ENCODE results near the gene NODAL.

The NODAL gene

GRCh38 chr10:70457759-70458305, 16.4 kb upstream of the NODAL start:
- TF ChIP-seq TCF12 (IDR thresholded peaks at IDR 0.05; ENCODE audit: low read depth) (no peak), YY1 (IDR thresholded peaks at IDR 0.05; ENCODE audit: low read depth) (no peak), CEBPB (IDR thresholded peaks at IDR 0.05) (no peak), MAX (IDR thresholded peaks at IDR 0.05) (no peak), CREB1 (IDR thresholded peaks at IDR 0.05; ENCODE audit: low read depth) (no peak), TEAD4 (IDR thresholded peaks at IDR 0.05) (no peak), REST (IDR thresholded peaks at IDR 0.05; ENCODE audit: low read depth) (no peak), EP300 (IDR thresholded peaks at IDR 0.05; ENCODE audit: borderline replicate concordance) (no peak), USF1 (IDR thresholded peaks at IDR 0.05) (no peak), ZBTB7A (IDR thresholded peaks at IDR 0.05; ENCODE audit: low read depth) (no peak), NFIC (IDR thresholded peaks at IDR 0.05) (no peak)

- TF ChIP-seq CEBPB (IDR thresholded peaks at IDR 0.05), result no peak
- no peak for TF ChIP-seq MAX (IDR thresholded peaks at IDR 0.05)
- no peak for TF ChIP-seq YY1 (IDR thresholded peaks at IDR 0.05; ENCODE audit: low read depth)
- TF ChIP-seq REST (IDR thresholded peaks at IDR 0.05; ENCODE audit: low read depth), result no peak
- no peak for TF ChIP-seq ZBTB7A (IDR thresholded peaks at IDR 0.05; ENCODE audit: low read depth)
- TF ChIP-seq TCF12 (IDR thresholded peaks at IDR 0.05; ENCODE audit: low read depth), result no peak
- no peak for TF ChIP-seq USF1 (IDR thresholded peaks at IDR 0.05)
- no peak for TF ChIP-seq RAD21 (IDR thresholded peaks at IDR 0.05; ENCODE audit: low read depth)
- no peak for TF ChIP-seq EGR1 (IDR thresholded peaks at IDR 0.05)
- TF ChIP-seq EP300 (IDR thresholded peaks at IDR 0.05; ENCODE audit: borderline replicate concordance), result no peak
Observed at GRCh38 chr10:70456164-70456563, 14.7 kb upstream of the NODAL start.

- no peak for TF ChIP-seq USF1 (IDR thresholded peaks at IDR 0.05)
- no peak for TF ChIP-seq EGR1 (IDR thresholded peaks at IDR 0.05)
- TF ChIP-seq MAX (IDR thresholded peaks at IDR 0.05), result no peak
- TF ChIP-seq REST (IDR thresholded peaks at IDR 0.05; ENCODE audit: low read depth), result no peak
- TF ChIP-seq EP300 (IDR thresholded peaks at IDR 0.05; ENCODE audit: borderline replicate concordance), result no peak
- no peak for TF ChIP-seq CEBPB (IDR thresholded peaks at IDR 0.05)
- no peak for TF ChIP-seq RAD21 (IDR thresholded peaks at IDR 0.05; ENCODE audit: low read depth)
- TF ChIP-seq TAF1 (IDR thresholded peaks at IDR 0.05; ENCODE audit: low read depth), result no peak
- TF ChIP-seq ZBTB7A (IDR thresholded peaks at IDR 0.05; ENCODE audit: low read depth), result no peak
- no peak for TF ChIP-seq NFIC (IDR thresholded peaks at IDR 0.05)
- no peak for TF ChIP-seq YY1 (IDR thresholded peaks at IDR 0.05; ENCODE audit: low read depth)
- TF ChIP-seq FOXM1 (IDR thresholded peaks at IDR 0.05; ENCODE audit: borderline replicate concordance, low read depth), result no peak
- no peak for TF ChIP-seq TEAD4 (IDR thresholded peaks at IDR 0.05)
- TF ChIP-seq TCF12 (IDR thresholded peaks at IDR 0.05; ENCODE audit: low read depth), result no peak
- no peak for TF ChIP-seq CREB1 (IDR thresholded peaks at IDR 0.05; ENCODE audit: low read depth)
Observed at GRCh38 chr10:70455213-70455630, 13.7 kb upstream of the NODAL start.

- TF ChIP-seq EGR1 (IDR thresholded peaks at IDR 0.05), result no peak
- TF ChIP-seq TCF12 (IDR thresholded peaks at IDR 0.05; ENCODE audit: low read depth), result no peak
- TF ChIP-seq NFIC (IDR thresholded peaks at IDR 0.05), result no peak
- TF ChIP-seq RAD21 (IDR thresholded peaks at IDR 0.05; ENCODE audit: low read depth), result no peak
- TF ChIP-seq CEBPB (IDR thresholded peaks at IDR 0.05), result no peak
- TF ChIP-seq ZBTB7A (IDR thresholded peaks at IDR 0.05; ENCODE audit: low read depth), result no peak
- TF ChIP-seq REST (IDR thresholded peaks at IDR 0.05; ENCODE audit: low read depth), result no peak
- no peak for TF ChIP-seq YY1 (IDR thresholded peaks at IDR 0.05; ENCODE audit: low read depth)
- no peak for TF ChIP-seq CREB1 (IDR thresholded peaks at IDR 0.05; ENCODE audit: low read depth)
- no peak for TF ChIP-seq MAX (IDR thresholded peaks at IDR 0.05)
- TF ChIP-seq EP300 (IDR thresholded peaks at IDR 0.05; ENCODE audit: borderline replicate concordance), result no peak
- no peak for TF ChIP-seq FOXM1 (IDR thresholded peaks at IDR 0.05; ENCODE audit: borderline replicate concordance, low read depth)
- no peak for TF ChIP-seq USF1 (IDR thresholded peaks at IDR 0.05)
- TF ChIP-seq TEAD4 (IDR thresholded peaks at IDR 0.05), result no peak
Observed at GRCh38 chr10:70448236-70448635, 6.8 kb upstream of the NODAL start.

Measured in Ishikawa (cell line).